ENCODE data around the gene PDXK. TPM values are rescaled to one million over a fixed set of nuclear protein-coding genes. Genes with fewer than 3 reads are reported as not detected.

PDXK gene
- total and polyA plus RNA-seq, 9 of the 15 experiments (the other 6 are each of a cell fraction or from before 2014, with no cell fraction given) = 5.6 to 162 (median 76.5) TPM

- Histone ChIP-seq H3K4me3 (no peak overlapping the region), H4K20me1 (replicated peaks; ENCODE audit: control insufficient read depth, insufficient read depth, low read length) (no peaks in the 10 kb centered on the region), H2AFZ (ENCODE audit: low read depth, low read length) (no peak overlapping the region), H3K9ac (ENCODE audit: insufficient read depth in 1 of 2, low read depth in 2 of 2, low read length in 2 of 2) (0 out of 4 replicates have a peak overlapping the region, but pooled peaks of 1 of the 2 experiments have one; percentile 36), H3K4me2 (ENCODE audit: insufficient read depth, low read length) (no peak overlapping the region), H3K4me1 (replicated peaks in 1 of 2; ENCODE audit: control insufficient read depth in 2 of 2, insufficient read depth in 2 of 2, low read length in 2 of 2) (peaks cover 8 to 35% of the 10 kb centered on the region in 2 experiments), H3K9me1 (ENCODE audit: control insufficient read depth, insufficient read depth, low read length) (peaks cover 6% of the 10 kb centered on the region), H3K27ac (ENCODE audit: extremely low read depth, low read depth, low read length) (no peak overlapping the region), H3K79me2 (ENCODE audit: control insufficient read depth, insufficient read depth, low read length) (no peaks in the 10 kb centered on the region), H3K9me3 (replicated peaks; ENCODE audit: control insufficient read depth, insufficient read depth, low read depth, low read length) (no peaks in the 10 kb centered on the region), H3K36me3 (ENCODE audit: control insufficient read depth, insufficient read depth, low read length) (peaks cover 59% of the 10 kb centered on the region), H3K27me3 (ENCODE audit: control insufficient read depth in 2 of 2, insufficient read depth in 2 of 2, low read length in 2 of 2) (no peaks in the 10 kb centered on the region)
- FAIRE-seq (no peak), DNase-seq (ENCODE audit: extremely low read depth in 1 of 4, low spot score in 3 of 4) (no peak), ATAC-seq (no peak)
- in situ Hi-C loops (cut with MboI) (no loop called here), intact Hi-C loops (cut with micrococcal nuclease) (no loop called here)
- BruUV-seq (replicated peaks) = no TSS peak
- POLR2A ChIA-PET = interaction anchor here (0.6 kb wide), 2 partner anchors 19 to 640 kb away, joined by 3 read pairs; no protein-coding TSS in a partner anchor
- TF ChIP-seq GMEB1 (CRISPR knock-in tag; IDR thresholded peaks at IDR 0.05) = no peak
- peak; percentile 8 for TF ChIP-seq RBM22 (IDR thresholded peaks at IDR 0.05; ENCODE audit: low read depth, low read length, poor library complexity, severe bottlenecking)
- 95% methylated on average over 15 of the region's 15 CpGs for WGBS (ENCODE audit: insufficient coverage, low coverage, missing lambda C conversion rate)
- CTCF ChIA-PET (ENCODE audit: low intra/inter-chr PET ratio) = no interaction called here
Observed at GRCh38 chr21:43762303-43763128, 43.6 kb downstream of the PDXK start.

Measured in K562 (cell line).